ENCODE results near the gene MLLT1. TPM values are rescaled to one million over a fixed set of nuclear protein-coding genes. Genes with fewer than 3 reads are reported as not detected.

The MLLT1 gene
- total RNA-seq, 1 experiment from 2014 or later, result 58.3 TPM

DNA sequence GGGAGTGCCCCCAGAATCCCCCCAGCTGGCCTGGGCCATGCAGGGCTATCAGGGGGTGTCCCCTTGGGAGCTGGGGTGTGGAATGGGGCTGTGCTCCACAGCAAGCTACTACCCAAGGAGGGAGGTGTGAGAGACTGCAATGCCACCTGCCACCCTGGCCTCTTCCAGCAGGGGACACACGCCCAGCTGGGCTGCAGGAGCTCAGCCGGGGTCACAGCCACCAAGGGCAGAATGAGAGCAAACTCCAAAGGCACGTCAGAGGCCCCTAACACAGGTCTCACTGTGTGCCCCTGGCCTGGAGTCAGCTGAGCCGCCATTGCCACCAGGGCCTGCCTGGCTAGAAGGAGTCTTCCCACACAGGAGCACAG is 55.5 kb downstream of the MLLT1 start:
- in situ Hi-C loops (cut with HindIII; ENCODE audit: low pct_unique_long_range_greater_than_20kb, low sequenced_read_pairs), result no loop called here
- POLR2A ChIA-PET, result interaction anchor here (0.5 kb wide), 1 partner anchor 73 kb away, joined by 5 read pairs; no protein-coding TSS in a partner anchor
- intact Hi-C loops (cut with micrococcal nuclease; ENCODE audit: unreplicated experiment), result no loop called here
- H3K4me1 ChIP-seq (ENCODE audit: control insufficient read depth, insufficient read depth, low read length), result no peaks in the 10 kb centered on the region
- CTCF ChIA-PET, result interaction anchor here (0.6 kb wide), 1 partner anchor 101 kb away, joined by 3 read pairs; no protein-coding TSS in a partner anchor
- no peak for DNase-seq (ENCODE audit: low read depth, low spot score)
- no peaks in the 10 kb centered on the region for H3K9me3 ChIP-seq (ENCODE audit: control insufficient read depth, insufficient read depth, low read depth, low read length)
- BruUV-seq (replicated peaks), result no TSS peak
- TF ChIP-seq, protein P1, sequence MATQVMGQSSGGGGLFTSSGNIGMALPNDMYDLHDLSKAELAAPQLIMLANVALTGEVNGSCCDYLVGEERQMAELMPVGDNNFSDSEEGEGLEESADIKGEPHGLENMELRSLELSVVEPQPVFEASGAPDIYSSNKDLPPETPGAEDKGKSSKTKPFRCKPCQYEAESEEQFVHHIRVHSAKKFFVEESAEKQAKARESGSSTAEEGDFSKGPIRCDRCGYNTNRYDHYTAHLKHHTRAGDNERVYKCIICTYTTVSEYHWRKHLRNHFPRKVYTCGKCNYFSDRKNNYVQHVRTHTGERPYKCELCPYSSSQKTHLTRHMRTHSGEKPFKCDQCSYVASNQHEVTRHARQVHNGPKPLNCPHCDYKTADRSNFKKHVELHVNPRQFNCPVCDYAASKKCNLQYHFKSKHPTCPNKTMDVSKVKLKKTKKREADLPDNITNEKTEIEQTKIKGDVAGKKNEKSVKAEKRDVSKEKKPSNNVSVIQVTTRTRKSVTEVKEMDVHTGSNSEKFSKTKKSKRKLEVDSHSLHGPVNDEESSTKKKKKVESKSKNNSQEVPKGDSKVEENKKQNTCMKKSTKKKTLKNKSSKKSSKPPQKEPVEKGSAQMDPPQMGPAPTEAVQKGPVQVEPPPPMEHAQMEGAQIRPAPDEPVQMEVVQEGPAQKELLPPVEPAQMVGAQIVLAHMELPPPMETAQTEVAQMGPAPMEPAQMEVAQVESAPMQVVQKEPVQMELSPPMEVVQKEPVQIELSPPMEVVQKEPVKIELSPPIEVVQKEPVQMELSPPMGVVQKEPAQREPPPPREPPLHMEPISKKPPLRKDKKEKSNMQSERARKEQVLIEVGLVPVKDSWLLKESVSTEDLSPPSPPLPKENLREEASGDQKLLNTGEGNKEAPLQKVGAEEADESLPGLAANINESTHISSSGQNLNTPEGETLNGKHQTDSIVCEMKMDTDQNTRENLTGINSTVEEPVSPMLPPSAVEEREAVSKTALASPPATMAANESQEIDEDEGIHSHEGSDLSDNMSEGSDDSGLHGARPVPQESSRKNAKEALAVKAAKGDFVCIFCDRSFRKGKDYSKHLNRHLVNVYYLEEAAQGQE (IDR thresholded peaks at IDR 0.05; ENCODE audit: insufficient read depth in 1 of 2, low read depth in 2 of 2, low read length in 1 of 2), result no peak
- TF ChIP-seq TCF7L2 (IDR thresholded peaks at IDR 0.05; ENCODE audit: low read depth, low read length) (no peak), POLR2AphosphoS5 (IDR thresholded peaks at IDR 0.05; ENCODE audit: low read depth, low read length) (no peak), SIN3A (IDR thresholded peaks at IDR 0.05; ENCODE audit: borderline replicate concordance, insufficient read depth, low read depth, low read length) (no peak)
- TF ChIP-seq, protein P2, sequence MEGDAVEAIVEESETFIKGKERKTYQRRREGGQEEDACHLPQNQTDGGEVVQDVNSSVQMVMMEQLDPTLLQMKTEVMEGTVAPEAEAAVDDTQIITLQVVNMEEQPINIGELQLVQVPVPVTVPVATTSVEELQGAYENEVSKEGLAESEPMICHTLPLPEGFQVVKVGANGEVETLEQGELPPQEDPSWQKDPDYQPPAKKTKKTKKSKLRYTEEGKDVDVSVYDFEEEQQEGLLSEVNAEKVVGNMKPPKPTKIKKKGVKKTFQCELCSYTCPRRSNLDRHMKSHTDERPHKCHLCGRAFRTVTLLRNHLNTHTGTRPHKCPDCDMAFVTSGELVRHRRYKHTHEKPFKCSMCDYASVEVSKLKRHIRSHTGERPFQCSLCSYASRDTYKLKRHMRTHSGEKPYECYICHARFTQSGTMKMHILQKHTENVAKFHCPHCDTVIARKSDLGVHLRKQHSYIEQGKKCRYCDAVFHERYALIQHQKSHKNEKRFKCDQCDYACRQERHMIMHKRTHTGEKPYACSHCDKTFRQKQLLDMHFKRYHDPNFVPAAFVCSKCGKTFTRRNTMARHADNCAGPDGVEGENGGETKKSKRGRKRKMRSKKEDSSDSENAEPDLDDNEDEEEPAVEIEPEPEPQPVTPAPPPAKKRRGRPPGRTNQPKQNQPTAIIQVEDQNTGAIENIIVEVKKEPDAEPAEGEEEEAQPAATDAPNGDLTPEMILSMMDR (IDR thresholded peaks at IDR 0.05), result no peak
- H3K36me3 ChIP-seq (ENCODE audit: control insufficient read depth, insufficient read depth, low read length), result no peaks in the 10 kb centered on the region
- no peak overlapping the region for H3K4me3 ChIP-seq (ENCODE audit: low read depth in 2 of 2, low read length in 2 of 2)
- ATAC-seq, result no peak
- H3K27me3 ChIP-seq (ENCODE audit: control insufficient read depth, insufficient read depth, low read length), result no peaks in the 10 kb centered on the region
- H3K27ac ChIP-seq (ENCODE audit: low read length), result no peak overlapping the region

DNA sequence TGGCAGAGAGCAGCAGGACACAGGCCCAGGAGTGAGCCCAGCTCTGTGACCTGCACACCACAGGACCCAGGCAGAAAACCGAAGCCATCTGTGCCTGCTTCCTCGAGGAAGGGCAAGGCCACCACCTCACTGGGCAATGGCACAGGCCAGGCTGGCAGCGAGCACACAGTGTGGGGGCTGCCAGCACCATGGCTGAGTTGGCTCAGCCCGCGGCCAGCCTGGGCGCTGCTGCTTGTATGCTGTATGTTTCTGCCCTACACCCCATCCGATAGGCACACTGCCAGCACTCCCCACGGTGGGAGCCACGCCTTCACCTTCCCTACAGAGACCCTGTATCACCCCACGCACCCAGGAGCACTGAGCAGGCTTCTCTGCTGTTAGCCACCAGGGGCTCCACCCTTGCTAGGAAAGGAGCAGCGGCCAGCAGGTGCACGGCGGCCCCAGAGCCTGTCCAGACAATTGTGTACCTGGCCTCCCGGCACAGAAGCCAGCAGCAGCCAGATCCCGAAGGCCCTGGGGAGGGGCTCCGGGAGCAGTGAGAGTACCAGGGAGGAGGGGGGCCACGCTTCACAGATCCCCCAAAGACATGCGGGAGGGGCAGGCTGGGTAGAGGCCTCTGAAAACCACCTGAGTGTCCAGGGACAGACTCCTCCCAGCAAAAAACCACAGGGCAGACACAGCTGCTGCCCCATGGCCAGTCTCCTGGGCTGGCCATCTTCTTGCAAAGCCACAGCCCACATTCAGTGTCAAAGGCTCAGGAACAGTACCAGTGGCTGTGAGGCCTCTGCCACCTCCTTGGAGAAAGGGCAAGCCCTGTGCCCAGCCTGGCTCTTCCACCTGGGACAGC is 56.1 kb downstream of the MLLT1 start:
- H3K27me3 ChIP-seq (ENCODE audit: control insufficient read depth, insufficient read depth, low read length), result no peaks in the 10 kb centered on the region
- H3K4me1 ChIP-seq (ENCODE audit: control insufficient read depth, insufficient read depth, low read length), result no peaks in the 10 kb centered on the region
- ATAC-seq (no peak), DNase-seq (ENCODE audit: low read depth, low spot score) (no peak)
- H3K4me3 ChIP-seq (ENCODE audit: low read depth in 2 of 2, low read length in 2 of 2), result no peak overlapping the region
- intact Hi-C loops (cut with micrococcal nuclease; ENCODE audit: unreplicated experiment) (no loop called here), in situ Hi-C loops (cut with HindIII; ENCODE audit: low pct_unique_long_range_greater_than_20kb, low sequenced_read_pairs) (no loop called here)
- ChIA-PET CTCF (no interaction called here), POLR2A (no interaction called here)
- TF ChIP-seq, protein P1 (IDR thresholded peaks at IDR 0.05; ENCODE audit: insufficient read depth in 1 of 2, low read depth in 2 of 2, low read length in 1 of 2), result no peak
- TF ChIP-seq SIN3A (IDR thresholded peaks at IDR 0.05; ENCODE audit: borderline replicate concordance, insufficient read depth, low read depth, low read length) (no peak), POLR2AphosphoS5 (IDR thresholded peaks at IDR 0.05; ENCODE audit: low read depth, low read length) (no peak), TCF7L2 (IDR thresholded peaks at IDR 0.05; ENCODE audit: low read depth, low read length) (no peak)
- TF ChIP-seq, protein P2 (IDR thresholded peaks at IDR 0.05), result no peak
- H3K36me3 ChIP-seq (ENCODE audit: control insufficient read depth, insufficient read depth, low read length), result no peaks in the 10 kb centered on the region
- H3K9me3 ChIP-seq (ENCODE audit: control insufficient read depth, insufficient read depth, low read depth, low read length), result no peaks in the 10 kb centered on the region
- BruUV-seq (replicated peaks), result no TSS peak
- no peak overlapping the region for H3K27ac ChIP-seq (ENCODE audit: low read length)

All from Panc1 (cell line).